HCT116 (cell line): ENCODE data around the gene FXYD6. TPM values are rescaled to one million over a fixed set of nuclear protein-coding genes. Genes with fewer than 3 reads are reported as not detected.

Experiments
- ATAC-seq: fragments of 200-7000 bp; cut with Tn5 transposase; 2 replicates; pipeline ENCODE4 v1.9.1; 2020; ENCODE audit warnings: mild to moderate bottlenecking, moderate library complexity
- BruUV-seq: library from RNA; stranded (reverse); fragments of 400-500 nt; replicated peaks from 2 replicates; lab custom pipeline; 2021; lab: Mats Ljungman, UMichigan
- CTCF ChIA-PET: fragments of 300-600 bp; sonication (Branson Sonifier 250); formaldehyde crosslinking; loops from one replicate; lab custom pipeline; 2021; ENCODE audit warnings: antibody characterized with exemption; lab: Charles Lee
- POLR2A ChIA-PET: fragments of 300-600, 350-600 bp; sonication (Branson Sonifier 250); formaldehyde crosslinking; loops from one replicate; lab custom pipeline; 2021; ENCODE audit warnings: antibody characterized with exemption; lab: Charles Lee
- RAD21 ChIA-PET, 2 experiments: fragments of 300-600 bp; sonication (Branson Sonifier 250); formaldehyde crosslinking; loops; one replicate each; lab custom pipeline; 2023; ENCODE audit warnings: low total read pairs in 2 of 2; ENCODE audit not compliant: uncharacterized antibody in 2 of 2, unreplicated experiment in 2 of 2, low non-redundant PET in 1 of 2; lab: Charles Lee
- DNase-seq: peaks from one replicate; pipeline ENCODE4 v3.0.0-alpha.2; 2010; ENCODE audit warnings: low read depth, low spot score
- H2AFZ ChIP-seq: fragments of 200-600 bp; shearing (Covaris generic), sonication (generic); 2 replicates; pipeline ENCODE4 v1.6.1; 2017; ENCODE audit warnings: low read depth, mixed run types, mixed read lengths, antibody characterized with exemption, low read length; ENCODE audit not compliant: poor library complexity, severe bottlenecking
- H3K27ac ChIP-seq: 2 replicates; pipeline ENCODE4 v1.5.1; 2012; ENCODE audit warnings: low read depth, low read length
- H3K27me3 ChIP-seq: fragments of 200-600 bp; sonication (generic); 2 replicates; pipeline ENCODE4 v1.6.1; 2016; ENCODE audit warnings: mixed run types, low read length, mixed read lengths; ENCODE audit not compliant: insufficient read depth
- H3K36me3 ChIP-seq, 2 experiments: fragments of 200-500 bp in 1 of 2; fragments of 200-600 bp in 1 of 2; sonication (Bioruptor generic) in 1 of 2; sonication (generic) in 1 of 2; 2 replicates each; pipeline versions ENCODE4 v1.5.1 to v1.6.1; 2014 to 2016; ENCODE audit warnings: low read length in 2 of 2, inconsistent platforms in 1 of 2, mixed read lengths in 1 of 2, mixed run types in 1 of 2; ENCODE audit not compliant: insufficient read depth in 2 of 2, control insufficient read depth in 1 of 2
- H3K4me1 ChIP-seq, 2 experiments: fragments of 200-600 bp in 1 of 2; sonication (generic) in 1 of 2; 2 replicates each; pipeline versions ENCODE4 v1.5.1 to v1.6.1; 2012 to 2017; ENCODE audit warnings: low read length in 2 of 2, inconsistent platforms in 1 of 2, mild to moderate bottlenecking in 1 of 2, mixed read lengths in 1 of 2, mixed run types in 1 of 2, moderate library complexity in 1 of 2; ENCODE audit not compliant: insufficient read depth in 2 of 2, control insufficient read depth in 1 of 2
- H3K4me2 ChIP-seq: fragments of 200-600 bp; sonication (generic); 2 replicates; pipeline ENCODE4 v1.6.1; 2017; ENCODE audit warnings: mixed run types, low read length, mixed read lengths
- H3K4me3 ChIP-seq, 2 experiments: fragments of 200-600 bp in 1 of 2; sonication (generic) in 1 of 2; replicated peaks in 1 of 2; 2 replicates each; pipeline ENCODE4 v1.5.1; 2011 to 2016; ENCODE audit warnings: low read length in 2 of 2, control low read depth in 1 of 2, low read depth in 1 of 2, mild to moderate bottlenecking in 1 of 2, mixed read lengths in 1 of 2, mixed run types in 1 of 2
- H3K79me2 ChIP-seq: fragments of 200-600 bp; sonication (generic); 2 replicates; pipeline ENCODE4 v1.6.1; 2017; ENCODE audit warnings: mild to moderate bottlenecking, mixed run types, low read length, moderate library complexity, mixed read lengths; ENCODE audit not compliant: insufficient read depth
- H3K9ac ChIP-seq: fragments of 200-600 bp; sonication (generic); 2 replicates; pipeline ENCODE4 v1.6.1; 2016; ENCODE audit warnings: low read length, mixed read lengths
- H3K9me2 ChIP-seq: fragments of 200-600 bp; sonication (generic), shearing (Covaris generic); 2 replicates; pipeline ENCODE4 v1.6.1; 2017; ENCODE audit warnings: mixed run types, mild to moderate bottlenecking, moderate library complexity; ENCODE audit not compliant: insufficient read depth
- H3K9me3 ChIP-seq, 2 experiments: fragments of 200-500 bp in 1 of 2; fragments of 200-600 bp in 1 of 2; sonication (Bioruptor generic) in 1 of 2; sonication (generic) in 1 of 2; 2 replicates each; pipeline ENCODE4 v1.6.1; 2014 to 2017; ENCODE audit warnings: low read length in 2 of 2, mixed read lengths in 2 of 2, inconsistent platforms in 1 of 2, low read depth in 1 of 2, mild to moderate bottlenecking in 1 of 2, mixed run types in 1 of 2, moderate library complexity in 1 of 2; ENCODE audit not compliant: control insufficient read depth in 1 of 2, insufficient read depth in 1 of 2
- H4K20me1 ChIP-seq: fragments of 200-600 bp; sonication (generic), shearing (Covaris generic); 2 replicates; pipeline ENCODE4 v1.6.1; 2017; ENCODE audit warnings: mixed run types, mild to moderate bottlenecking, moderate library complexity; ENCODE audit not compliant: insufficient read depth
- CEBPB ChIP-seq: IDR thresholded peaks from 2 replicates; pipeline ENCODE4 v1.6.1; 2012; ENCODE audit warnings: low read depth
- EGR1 ChIP-seq: IDR thresholded peaks from 2 replicates; pipeline ENCODE4 v1.6.1; 2012; ENCODE audit warnings: low read depth
- EZH2phosphoT487 ChIP-seq: fragments of 200-600 bp; IDR thresholded peaks from 2 replicates; pipeline ENCODE4 v1.6.1; 2018; ENCODE audit warnings: antibody characterized with exemption, borderline replicate concordance
- JUND ChIP-seq: IDR thresholded peaks from 2 replicates; pipeline ENCODE4 v1.6.1; 2012
- POLR2AphosphoS5 ChIP-seq: IDR thresholded peaks from 2 replicates; pipeline ENCODE4 v1.6.1; 2011; ENCODE audit warnings: mild to moderate bottlenecking, low read depth, low read length, moderate library complexity
- SIN3A ChIP-seq: IDR thresholded peaks from 2 replicates; pipeline ENCODE4 v1.6.1; 2012; ENCODE audit warnings: low read depth
- SP1 ChIP-seq: IDR thresholded peaks from 2 replicates; pipeline ENCODE4 v1.6.1; 2012; ENCODE audit warnings: low read depth
- SRF ChIP-seq: IDR thresholded peaks from 2 replicates; pipeline ENCODE4 v1.6.1; 2012; ENCODE audit warnings: low read depth
- ZNF274 ChIP-seq: fragments of 200-500 bp; sonication (Bioruptor generic); IDR thresholded peaks from 2 replicates; pipeline ENCODE4 v1.6.1; 2014; ENCODE audit warnings: mild to moderate bottlenecking, low read depth, low read length, inconsistent platforms
- intact Hi-C: fragments of 100-400 bp; cut with micrococcal nuclease; formaldehyde crosslinking; loops from 2 replicates; pipeline ENCODE4 v1.10.0; 2022
- total RNA-seq: library from RNA; stranded (reverse); gene quantifications from one replicate; pipeline ENCODE4 v1.2.1, GENCODE V29; 2021; ENCODE audit not compliant: unreplicated experiment
- TF ChIP-seq, protein P1 (sequence below): IDR thresholded peaks from 2 replicates; pipeline ENCODE4 v1.6.1; 2012; ENCODE audit warnings: low read depth

Gene FXYD6
- total RNA-seq, 1 experiment from 2014 or later, result 2.5 TPM

DNA sequence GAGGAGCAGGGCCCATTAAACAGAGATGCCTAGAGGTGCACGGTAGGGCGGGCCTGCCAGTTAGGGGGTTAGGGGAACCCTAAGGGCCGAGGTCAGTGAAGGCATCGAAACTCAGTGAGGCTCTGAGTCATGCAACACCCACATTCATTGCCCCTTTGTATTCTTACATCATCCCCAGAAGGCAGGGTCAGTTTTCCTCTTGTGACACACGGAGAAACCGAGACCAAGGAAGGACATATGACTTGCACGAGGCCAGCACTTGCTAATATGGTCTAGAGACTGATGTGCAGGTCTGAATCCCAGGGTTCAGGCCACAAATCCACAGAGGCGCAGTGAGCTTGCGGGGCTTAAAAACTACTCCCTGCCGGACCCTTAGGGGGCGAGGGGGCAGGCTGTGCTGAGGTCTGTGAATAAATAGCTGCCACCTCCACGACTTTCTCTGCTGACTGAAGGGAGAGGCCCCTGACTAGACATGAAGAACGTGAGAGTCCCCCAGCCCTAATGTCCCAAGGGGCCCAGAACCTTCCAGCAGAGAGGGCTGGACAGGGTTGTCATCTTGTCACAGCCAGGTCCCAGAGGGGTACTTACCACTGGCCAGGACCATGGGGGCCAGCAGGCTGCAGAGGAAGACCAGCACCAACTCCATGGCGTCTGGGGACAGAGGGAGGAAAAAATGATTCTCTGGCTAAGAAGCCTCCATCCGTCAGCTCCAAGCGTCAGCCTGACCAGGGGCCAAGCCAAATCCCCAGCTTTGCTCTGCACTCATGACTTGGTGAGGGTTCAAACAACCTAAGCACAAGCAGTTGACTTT lies 34.1 kb downstream of the FXYD6 start:
- DNase-seq, result no peak
- intact Hi-C loops, result no loop called here
- H3K4me3 ChIP-seq, result no peak overlapping the region
- H3K79me2 ChIP-seq, result no peaks in the 10 kb centered on the region
- H3K4me2 ChIP-seq, result no peak overlapping the region
- TF ChIP-seq SRF (no peak), EZH2phosphoT487 (no peak), EGR1 (no peak), CEBPB (no peak), POLR2AphosphoS5 (no peak), SIN3A (no peak), JUND (no peak)
- TF ChIP-seq, all 23 proteins: peak for 0
- H3K9me2 ChIP-seq, result no peaks in the 10 kb centered on the region
- ChIA-PET POLR2A (no interaction called here), CTCF (interaction anchor here (1.5 to 7.2 kb wide), 4 partner anchors 9 to 104 kb away, joined by 3 to 143 read pairs (median 4); no protein-coding TSS in a partner anchor), RAD21 (no interaction called here)
- no peaks in the 10 kb centered on the region for H3K4me1 ChIP-seq
- H4K20me1 ChIP-seq, result no peaks in the 10 kb centered on the region
- no TSS peak for BruUV-seq
- no peaks in the 10 kb centered on the region for H3K36me3 ChIP-seq
- H3K27me3 ChIP-seq, result peaks cover 7% of the 10 kb centered on the region; the same call in 1 of the 2 replicates
- ATAC-seq, result no peak
- no peak overlapping the region for H3K27ac ChIP-seq
- H2AFZ ChIP-seq, result no peak overlapping the region
- H3K9ac ChIP-seq, result no peak overlapping the region
- no peaks in the 10 kb centered on the region for H3K9me3 ChIP-seq

DNA sequence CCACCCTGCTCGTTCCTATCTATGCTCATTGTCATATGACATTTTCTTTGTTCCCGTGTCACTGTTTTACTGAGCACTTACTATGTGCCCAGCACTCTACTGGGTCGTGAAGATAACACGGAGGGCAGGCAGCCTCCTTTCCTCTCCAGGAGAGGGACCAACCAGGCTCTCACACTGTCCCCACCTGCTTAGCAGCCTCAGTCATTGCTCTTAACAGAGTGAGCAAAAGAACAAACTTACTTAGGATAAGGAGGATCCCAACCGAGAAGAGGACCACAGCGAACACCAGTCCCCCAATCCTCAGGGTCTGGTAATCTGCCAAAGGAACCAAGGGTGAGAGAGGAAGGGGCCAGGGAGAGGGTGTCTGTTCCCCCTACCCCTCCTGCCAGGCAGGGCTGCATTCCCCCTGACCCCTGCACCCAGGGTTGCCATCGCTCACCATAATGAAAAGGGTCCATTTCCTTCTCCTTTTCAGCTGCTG lies 34.9 kb downstream of the FXYD6 start:
- H3K9me3 ChIP-seq, result no peaks in the 10 kb centered on the region
- H3K27me3 ChIP-seq, result peaks cover 7% of the 10 kb centered on the region; the same call in 1 of the 2 replicates
- no TSS peak for BruUV-seq
- H2AFZ ChIP-seq, result no peak overlapping the region
- intact Hi-C loops, result no loop called here
- no peak overlapping the region for H3K9ac ChIP-seq
- TF ChIP-seq ZNF274 (no peak), SP1 (no peak), EGR1 (no peak), POLR2AphosphoS5 (no peak)
- TF ChIP-seq, protein P1, sequence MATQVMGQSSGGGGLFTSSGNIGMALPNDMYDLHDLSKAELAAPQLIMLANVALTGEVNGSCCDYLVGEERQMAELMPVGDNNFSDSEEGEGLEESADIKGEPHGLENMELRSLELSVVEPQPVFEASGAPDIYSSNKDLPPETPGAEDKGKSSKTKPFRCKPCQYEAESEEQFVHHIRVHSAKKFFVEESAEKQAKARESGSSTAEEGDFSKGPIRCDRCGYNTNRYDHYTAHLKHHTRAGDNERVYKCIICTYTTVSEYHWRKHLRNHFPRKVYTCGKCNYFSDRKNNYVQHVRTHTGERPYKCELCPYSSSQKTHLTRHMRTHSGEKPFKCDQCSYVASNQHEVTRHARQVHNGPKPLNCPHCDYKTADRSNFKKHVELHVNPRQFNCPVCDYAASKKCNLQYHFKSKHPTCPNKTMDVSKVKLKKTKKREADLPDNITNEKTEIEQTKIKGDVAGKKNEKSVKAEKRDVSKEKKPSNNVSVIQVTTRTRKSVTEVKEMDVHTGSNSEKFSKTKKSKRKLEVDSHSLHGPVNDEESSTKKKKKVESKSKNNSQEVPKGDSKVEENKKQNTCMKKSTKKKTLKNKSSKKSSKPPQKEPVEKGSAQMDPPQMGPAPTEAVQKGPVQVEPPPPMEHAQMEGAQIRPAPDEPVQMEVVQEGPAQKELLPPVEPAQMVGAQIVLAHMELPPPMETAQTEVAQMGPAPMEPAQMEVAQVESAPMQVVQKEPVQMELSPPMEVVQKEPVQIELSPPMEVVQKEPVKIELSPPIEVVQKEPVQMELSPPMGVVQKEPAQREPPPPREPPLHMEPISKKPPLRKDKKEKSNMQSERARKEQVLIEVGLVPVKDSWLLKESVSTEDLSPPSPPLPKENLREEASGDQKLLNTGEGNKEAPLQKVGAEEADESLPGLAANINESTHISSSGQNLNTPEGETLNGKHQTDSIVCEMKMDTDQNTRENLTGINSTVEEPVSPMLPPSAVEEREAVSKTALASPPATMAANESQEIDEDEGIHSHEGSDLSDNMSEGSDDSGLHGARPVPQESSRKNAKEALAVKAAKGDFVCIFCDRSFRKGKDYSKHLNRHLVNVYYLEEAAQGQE, result no peak
- no peaks in the 10 kb centered on the region for H3K36me3 ChIP-seq
- ChIA-PET CTCF (interaction anchor here (1.7 to 7.2 kb wide), 2 partner anchors 63 to 105 kb away, joined by 5 to 143 read pairs; no protein-coding TSS in a partner anchor), RAD21 (no interaction called here), POLR2A (no interaction called here)
- ATAC-seq (no peak), DNase-seq (no peak)
- no peak overlapping the region for H3K4me2 ChIP-seq
- H4K20me1 ChIP-seq, result no peaks in the 10 kb centered on the region
- H3K79me2 ChIP-seq, result no peaks in the 10 kb centered on the region
- H3K4me3 ChIP-seq, result no peak overlapping the region
- H3K27ac ChIP-seq, result no peak overlapping the region
- no peaks in the 10 kb centered on the region for H3K9me2 ChIP-seq
- H3K4me1 ChIP-seq, result no peaks in the 10 kb centered on the region; a peak in 1 of 4 replicates
